HG03457 (cell line): ENCODE results near the gene SETBP1.

Experiments
- ATAC-seq: cut with Tn5 transposase; IDR thresholded peaks from one replicate; pipeline ENCODE4 v1.9.1; 2021; ENCODE audit warnings: moderate number of reproducible peaks; ENCODE audit not compliant: unreplicated experiment

The SETBP1 gene

GRCh38 chr18:44957461-44957860 is 276.8 kb downstream of the SETBP1 start:
- no peak for ATAC-seq

- ATAC-seq = no peak
Measured at GRCh38 chr18:44958040-44958439, 277.4 kb downstream of the SETBP1 start.

DNA sequence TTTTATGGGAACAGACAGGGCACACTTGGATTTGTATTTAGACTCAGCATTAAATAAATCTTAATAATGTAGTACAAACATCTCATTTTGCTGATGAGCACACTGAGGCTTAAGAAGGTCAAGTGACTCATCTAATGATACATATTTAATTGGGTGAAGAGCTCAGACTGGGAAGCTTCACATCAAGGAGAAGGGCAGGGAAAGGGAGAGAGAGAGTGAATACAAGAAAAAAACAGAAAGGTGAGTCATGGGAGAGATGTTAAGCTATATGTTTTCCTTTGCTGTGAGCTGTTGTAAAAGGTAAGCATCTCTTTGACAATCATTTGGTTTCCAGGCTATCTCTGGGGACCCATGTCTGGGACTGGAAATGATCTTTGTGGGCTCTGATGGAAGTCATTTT is 277.8 kb downstream of the SETBP1 start:
- ATAC-seq = no peak

DNA sequence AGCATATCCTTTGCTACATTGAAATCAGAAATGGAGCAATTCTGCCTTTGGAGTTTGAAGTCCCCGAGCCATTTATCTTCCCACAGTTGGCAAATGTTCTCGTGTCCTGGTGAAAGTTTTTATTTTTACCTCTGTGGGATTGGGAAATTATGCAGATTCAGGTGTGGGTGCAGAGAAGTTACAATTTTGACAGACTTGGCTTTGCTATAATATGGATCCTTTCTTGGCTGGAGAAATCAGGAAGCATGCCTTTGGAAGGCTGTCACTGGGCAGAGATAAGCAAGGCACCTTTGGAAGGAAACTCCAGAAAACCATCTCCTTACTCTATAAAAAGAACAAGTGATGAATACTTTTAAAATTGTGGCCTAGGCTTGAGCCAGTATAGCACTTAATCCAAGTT is 278.3 kb downstream of the SETBP1 start:
- ATAC-seq = no peak

DNA sequence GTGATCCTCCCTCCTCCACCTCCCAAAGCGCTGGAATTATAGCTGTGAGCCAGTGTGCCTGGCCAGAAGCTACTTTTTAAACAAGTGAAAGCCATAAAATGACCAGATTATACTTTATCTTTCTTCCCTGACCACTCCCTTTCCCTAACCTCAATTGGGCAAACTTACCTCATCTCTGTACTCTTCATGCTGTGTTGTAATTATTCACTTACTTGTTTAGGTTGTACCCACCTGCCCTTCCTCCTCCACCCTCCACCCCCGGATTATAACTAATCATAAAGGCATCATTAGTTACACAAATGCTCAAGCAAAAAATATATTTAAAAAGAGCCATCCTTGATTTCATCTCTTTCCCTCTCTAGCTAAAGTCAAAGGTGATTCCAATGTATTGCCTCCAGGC is 279.9 kb downstream of the SETBP1 start:
- ATAC-seq = no peak

DNA sequence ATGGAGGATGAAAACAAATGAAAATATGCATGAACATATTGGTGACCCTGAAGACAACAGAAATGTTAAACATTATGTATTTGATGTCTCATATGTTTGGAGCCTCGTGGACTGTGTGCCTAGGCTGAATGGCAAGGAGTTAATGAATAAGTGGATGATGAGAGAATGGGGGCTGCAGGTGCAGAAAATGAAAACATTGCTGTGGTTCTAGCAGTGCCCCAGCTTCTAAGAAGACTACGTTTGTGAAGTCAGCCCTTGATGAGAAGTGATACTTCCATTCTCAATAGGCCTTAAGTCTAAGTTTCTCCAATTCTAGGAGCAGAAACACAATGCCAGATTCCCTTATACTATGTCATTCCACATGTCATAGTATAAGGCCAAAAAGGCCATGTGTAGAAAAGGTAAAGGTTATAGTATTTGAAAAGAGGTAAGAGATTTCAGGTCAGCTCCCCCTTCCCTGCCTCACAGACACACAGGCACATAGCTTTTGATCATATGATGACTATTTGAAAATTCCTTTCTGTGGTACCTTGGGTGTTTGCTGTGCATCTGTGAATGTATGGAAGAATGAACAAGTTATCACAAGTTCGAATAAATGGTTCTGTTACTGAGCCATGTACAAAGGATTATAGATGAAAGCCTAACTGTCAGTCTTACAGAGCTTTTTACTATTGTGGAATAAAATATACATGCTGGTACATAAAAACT is 280.8 kb downstream of the SETBP1 start:
- no peak for ATAC-seq

GRCh38 chr18:44967599-44967998 is 286.9 kb downstream of the SETBP1 start:
- no peak for ATAC-seq

DNA sequence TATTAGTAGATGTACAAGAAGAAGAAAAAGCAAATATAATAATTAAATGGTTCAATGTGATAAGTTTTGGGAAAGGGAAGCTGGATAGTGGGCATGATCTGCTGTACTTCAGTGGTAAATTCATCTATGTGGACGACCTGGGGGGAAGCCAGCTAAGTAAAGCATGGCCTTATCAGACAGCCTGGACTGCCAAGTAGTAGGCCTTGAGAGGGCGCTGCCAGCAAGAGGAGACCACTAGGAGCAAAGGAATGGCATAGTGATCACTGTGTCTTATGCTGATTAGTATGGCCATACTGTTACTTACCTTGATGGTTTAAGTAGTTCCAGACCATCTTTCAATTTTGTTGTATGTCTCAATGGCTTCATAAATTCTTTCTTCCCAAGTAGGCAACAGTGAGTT is 287.6 kb downstream of the SETBP1 start:
- ATAC-seq = no peak

- no peak for ATAC-seq
Measured at GRCh38 chr18:44969214-44969795, 288.6 kb downstream of the SETBP1 start.

GRCh38 chr18:44973282-44973681 is 292.6 kb downstream of the SETBP1 start:
- no peak for ATAC-seq

DNA sequence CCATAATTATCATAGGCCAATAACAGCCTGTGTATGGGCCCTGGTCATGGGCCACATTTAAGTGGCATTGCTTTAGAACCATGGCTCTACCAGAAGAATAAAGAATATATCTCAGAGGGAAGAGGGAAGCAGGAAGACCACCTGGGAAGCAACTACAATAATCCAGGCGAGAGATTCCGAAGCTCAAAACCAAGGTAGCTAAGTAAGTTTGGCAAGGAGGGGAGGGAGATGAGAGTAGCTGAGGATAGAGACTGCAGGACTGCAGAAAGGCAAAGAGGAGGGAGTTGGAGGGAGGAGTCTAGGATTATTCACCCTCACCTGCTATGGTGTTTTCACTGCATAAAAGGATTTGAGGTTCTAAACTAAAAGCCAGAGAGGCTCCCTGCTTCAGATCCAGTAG is 293.5 kb downstream of the SETBP1 start:
- ATAC-seq = no peak

DNA sequence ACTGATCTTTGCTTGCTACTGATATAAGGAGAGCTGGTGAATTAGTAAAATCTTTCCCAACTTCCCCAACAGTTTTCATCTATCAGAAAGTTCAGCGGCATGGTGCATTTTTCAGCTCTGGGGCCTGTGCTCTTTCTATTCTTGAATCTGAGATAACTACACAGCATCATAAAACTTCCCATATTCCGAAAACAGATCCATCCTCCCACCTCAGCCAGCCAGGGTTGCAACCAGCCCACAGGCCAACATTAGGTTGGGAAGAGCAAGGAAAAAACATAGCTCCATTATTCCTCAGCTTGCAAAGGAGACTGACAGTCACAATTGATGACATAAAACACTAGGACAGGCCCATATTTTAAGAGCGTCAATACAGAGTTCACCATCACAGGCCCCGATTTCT is 297.2 kb downstream of the SETBP1 start:
- ATAC-seq = no peak

- ATAC-seq = no peak
Measured at GRCh38 chr18:44979748-44980147, 299.1 kb downstream of the SETBP1 start.

DNA sequence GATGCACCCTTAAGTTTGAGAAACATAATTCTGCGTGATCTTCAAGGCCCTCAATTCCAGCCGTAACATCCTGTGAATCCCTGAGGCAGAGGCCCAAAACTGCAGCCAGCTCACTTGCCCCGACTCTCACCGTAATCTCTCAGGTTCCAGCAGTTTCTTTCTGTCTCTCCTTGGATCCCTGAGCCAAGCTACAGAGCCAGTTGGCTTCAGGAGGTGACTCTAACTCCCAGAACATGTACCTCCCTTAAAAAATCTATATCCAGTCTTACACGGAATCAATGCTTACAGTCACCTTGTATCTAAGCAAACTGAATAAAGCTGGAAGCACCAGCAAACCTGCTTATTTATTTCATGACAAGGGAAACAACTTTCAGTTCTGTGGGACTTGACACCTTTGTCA is 300.4 kb downstream of the SETBP1 start:
- no peak for ATAC-seq

GRCh38 chr18:44986933-44987332 is 306.2 kb downstream of the SETBP1 start:
- no peak for ATAC-seq

DNA sequence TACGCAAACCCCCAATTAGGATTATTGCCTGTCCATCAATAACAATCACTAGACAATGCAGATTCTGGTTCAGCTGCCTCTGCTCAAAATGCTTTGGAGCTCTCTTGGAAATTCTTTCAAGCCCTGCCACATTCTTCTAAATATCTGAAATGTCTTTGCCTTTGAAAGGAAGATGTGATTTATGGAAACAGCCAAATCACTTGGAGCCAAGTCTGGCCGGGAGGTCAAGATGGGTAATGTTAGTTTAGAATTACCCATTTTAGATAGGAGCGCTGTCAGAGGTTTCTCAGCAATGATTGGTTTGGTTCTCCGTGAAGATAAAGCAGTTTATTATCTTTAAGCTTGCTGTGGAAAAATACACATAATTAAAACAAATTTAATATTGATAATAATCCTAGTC is 306.7 kb downstream of the SETBP1 start:
- ATAC-seq = no peak

GRCh38 chr18:44988821-44989587 is 308.3 kb downstream of the SETBP1 start:
- ATAC-seq = no peak

GRCh38 chr18:44996261-44996660 is 315.6 kb downstream of the SETBP1 start:
- ATAC-seq = no peak

- ATAC-seq = no peak
Measured at GRCh38 chr18:44997174-44997573, 316.5 kb downstream of the SETBP1 start.

DNA sequence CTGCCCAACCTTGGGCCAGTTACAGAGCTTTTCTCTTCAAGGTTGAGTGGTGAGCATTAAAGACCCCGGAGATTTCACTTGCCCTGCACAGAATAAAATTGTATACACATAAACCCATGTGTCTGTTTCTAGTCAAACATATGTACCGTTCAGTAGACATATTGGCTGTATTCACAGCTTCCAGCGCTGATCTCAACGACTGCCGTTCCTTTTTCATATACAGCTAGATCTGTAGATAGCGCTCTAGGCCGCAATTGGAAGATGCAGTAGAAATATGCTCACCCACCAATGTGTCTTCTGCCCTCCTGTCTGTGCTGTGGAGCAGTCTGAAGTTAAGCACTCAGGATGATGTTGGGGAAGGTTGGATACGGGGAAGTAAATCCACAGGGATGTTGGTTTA is 317.7 kb downstream of the SETBP1 start:
- no peak for ATAC-seq

DNA sequence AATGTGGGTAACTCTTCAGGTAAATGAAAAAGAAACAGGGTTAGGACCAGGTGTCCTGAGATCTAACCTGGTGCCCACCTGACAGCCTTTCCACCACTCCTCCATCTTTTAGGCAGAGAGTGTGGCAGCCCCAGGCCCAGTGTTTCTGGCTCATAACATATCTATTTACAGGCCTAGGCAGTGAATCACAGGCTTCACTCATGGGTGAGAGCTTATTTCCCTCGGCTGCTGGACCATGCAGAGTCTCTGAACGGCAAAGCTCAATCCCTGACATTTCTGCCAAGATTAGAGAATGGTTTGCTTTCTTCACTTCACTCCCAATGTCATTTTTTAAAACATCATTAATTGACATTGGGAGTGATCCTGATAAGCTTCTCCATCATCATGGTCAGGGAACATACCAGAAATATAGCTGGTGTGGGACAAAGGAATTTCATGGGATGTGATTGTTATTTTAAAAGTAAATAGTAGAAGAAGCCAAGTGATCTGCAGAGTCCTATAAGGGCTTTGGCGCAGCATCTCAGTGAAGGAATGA is 323.9 kb downstream of the SETBP1 start:
- no peak for ATAC-seq

GRCh38 chr18:45006934-45007333 is 326.2 kb downstream of the SETBP1 start:
- no peak for ATAC-seq
